HL-60 (cell line): Measurements from ENCODE around the gene NAIF1.

ENCODE experiments used
- DNase-seq, 2 experiments: peaks; one replicate each; pipeline ENCODE4 v3.0.0-alpha.2; 2010 to 2020; ENCODE audit warnings: low read depth in 1 of 2, low spot score in 1 of 2
- H3K27ac ChIP-seq: fragments of 250-450 bp; sonication (Bioruptor Pico); replicated peaks from 2 replicates; pipeline ENCODE4 v1.5.1; 2020; ENCODE audit warnings: mild to moderate bottlenecking, moderate library complexity
- H3K27me3 ChIP-seq: fragments of 250-450 bp; sonication (Bioruptor Pico); 2 replicates; pipeline ENCODE4 v1.5.1; 2021; ENCODE audit warnings: mild to moderate bottlenecking, moderate library complexity; ENCODE audit not compliant: insufficient read depth, poor library complexity, severe bottlenecking
- H3K4me3 ChIP-seq: replicated peaks from 2 replicates; pipeline ENCODE4 v1.5.1; 2011; ENCODE audit warnings: mild to moderate bottlenecking, control low read depth, low read length; ENCODE audit not compliant: insufficient read depth
- CTCF ChIP-seq: IDR thresholded peaks from one replicate; pipeline ENCODE4 v1.5.1; 2011; ENCODE audit warnings: low read length, control low read depth, inconsistent platforms; ENCODE audit not compliant: insufficient read depth
- GABPA ChIP-seq: IDR thresholded peaks from 2 replicates; pipeline ENCODE4 v1.6.1; 2012; ENCODE audit warnings: low read depth
- POLR2AphosphoS5 ChIP-seq: IDR thresholded peaks from 2 replicates; pipeline ENCODE4 v1.6.1; 2012; ENCODE audit warnings: low read depth
- REST ChIP-seq: IDR thresholded peaks from 2 replicates; pipeline ENCODE4 v1.6.1; 2012; ENCODE audit warnings: low read depth; ENCODE audit not compliant: insufficient replicate concordance
- SPI1 ChIP-seq: IDR thresholded peaks from 2 replicates; pipeline ENCODE4 v1.6.1; 2012; ENCODE audit warnings: low read depth, mild to moderate bottlenecking, borderline replicate concordance

Gene NAIF1

GRCh38 chr9:128053560-128053959, 13.6 kb downstream of the NAIF1 start:
- TF ChIP-seq POLR2AphosphoS5, result peak; percentile 48; the same call in 1 of the 2 replicates
- no peak for TF ChIP-seq REST
- TF ChIP-seq SPI1, result peak; percentile 75
- TF ChIP-seq GABPA, result no peak
- no peak for TF ChIP-seq CTCF
- Histone ChIP-seq H3K4me3 (no peak overlapping the region), H3K27me3 (no peaks in the 10 kb centered on the region), H3K27ac (peak overlapping the region; percentile 55)
- DNase-seq, result peak; percentile 93 to 95

GRCh38 chr9:128051932-128052709, 15.0 kb downstream of the NAIF1 start:
- DNase-seq, result no peak
- Histone ChIP-seq H3K27ac (no peak overlapping the region), H3K4me3 (no peak overlapping the region), H3K27me3 (no peaks in the 10 kb centered on the region)
- TF ChIP-seq GABPA, result no peak

- H3K27ac ChIP-seq, result no peak overlapping the region
- H3K27me3 ChIP-seq, result no peaks in the 10 kb centered on the region
- H3K4me3 ChIP-seq, result no peak overlapping the region
- TF ChIP-seq REST (no peak), POLR2AphosphoS5 (no peak), GABPA (no peak), CTCF (no peak), SPI1 (no peak)
- DNase-seq, result no peak
Measured at GRCh38 chr9:128049843-128050242, 17.3 kb downstream of the NAIF1 start.

GRCh38 chr9:128048663-128049062, 18.5 kb downstream of the NAIF1 start:
- Histone ChIP-seq H3K4me3 (no peak overlapping the region), H3K27me3 (no peaks in the 10 kb centered on the region), H3K27ac (no peak overlapping the region)
- DNase-seq, result no peak
- TF ChIP-seq REST (no peak), SPI1 (no peak), POLR2AphosphoS5 (no peak), GABPA (no peak), CTCF (no peak)
